Lung microvascular endothelial cell (primary cell): Measurements from ENCODE around the gene TRIM7. TPM values are rescaled to one million over a fixed set of nuclear protein-coding genes. Genes with fewer than 3 reads are reported as not detected.
"Not testable (repeated sequence)": the region's sequence is repeated elsewhere in the genome, so short reads cannot be mapped to it uniquely, and the experiment has no call there.

Experiments used
- DNase-seq, 2 donors: peaks; one replicate each; pipeline versions ENCODE4 v3.0.0 to v3.0.0-alpha.2; 2010; ENCODE audit warnings: low read depth in 2 of 2
- total RNA-seq: library from RNA; depleted of rRNA; stranded (reverse); fragments of >200 nt; gene quantifications from 2 replicates; pipeline ENCODE4 v1.2.1, GENCODE V29; 2014

The TRIM7 gene
- total RNA-seq, 1 donor from 2014 or later = 0.99 TPM

GRCh38 chr5:181152406-181152805 lies 52.6 kb downstream of the TRIM7 start:
- peak; percentile 62 to 85 for DNase-seq

DNA sequence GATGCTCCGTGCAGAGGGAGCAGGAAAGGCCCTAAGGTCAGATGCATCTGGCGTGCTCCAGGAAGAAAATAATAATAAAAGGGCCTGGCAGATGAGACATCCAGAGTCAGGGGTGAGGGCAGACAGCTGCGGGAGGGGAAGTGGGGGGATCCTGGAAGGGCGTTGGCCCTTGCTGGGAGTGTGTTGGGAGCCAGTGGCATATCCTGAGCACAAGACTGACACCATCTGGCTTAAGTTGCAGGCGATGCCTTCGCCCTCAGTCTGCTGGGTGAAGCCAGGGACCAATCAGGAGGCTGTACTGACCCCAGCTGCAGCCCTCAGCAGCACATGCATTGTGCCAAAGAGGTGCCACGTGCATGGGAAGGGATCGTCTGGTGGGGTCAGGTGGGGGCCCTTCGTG lies 53.9 kb downstream of the TRIM7 start:
- DNase-seq = no peak

- no peak for DNase-seq
These were observed 54.9 kb downstream of the TRIM7 start for GRCh38 chr5:181149806-181150733.

GRCh38 chr5:181149355-181149754 lies 55.6 kb downstream of the TRIM7 start:
- DNase-seq = no peak

GRCh38 chr5:181146927-181147636 lies 57.9 kb downstream of the TRIM7 start, which contains the start of gene OR2V2:
Gene OR2V2, plus strand, starts transcription at chr5:181147586. Its CDS starts 7,357 bp downstream, at chr5:181154943.
- not testable (repeated sequence) for DNase-seq

DNA sequence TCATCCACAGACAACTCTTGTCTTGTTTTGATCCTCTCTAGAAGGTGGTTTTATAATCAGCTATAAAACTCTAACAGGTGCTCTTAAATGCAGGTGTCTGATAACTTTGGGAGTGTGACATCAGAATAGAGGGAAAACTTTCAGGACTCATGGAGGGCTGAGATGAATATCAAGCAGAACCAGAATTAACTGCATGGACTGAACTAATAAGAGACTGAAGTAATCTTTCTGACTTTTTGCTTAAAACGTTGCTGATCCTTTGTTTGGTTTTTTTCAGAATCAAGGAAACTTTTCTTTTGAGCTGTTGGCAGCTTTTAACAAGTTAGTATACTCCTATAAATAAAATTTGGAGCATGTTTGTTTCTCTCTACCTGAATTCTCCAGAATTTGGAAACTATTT lies 59.9 kb downstream of the TRIM7 start:
- DNase-seq = no peak

Other genes starting within 250 kb of the TRIM7 start
- not detected in 2 replicates for gene BTNL3, start 216.3 kb downstream of the TRIM7 start, total RNA-seq
- under 0.01 TPM in 2 replicates for gene BTNL9, start 164.9 kb downstream of the TRIM7 start, total RNA-seq
- gene OR2V1, start 74.0 kb downstream of the TRIM7 start, total RNA-seq = not detected in 2 replicates
- gene OR2V2, start 57.6 kb downstream of the TRIM7 start, total RNA-seq = not detected in 2 replicates
- 6.1 and 10.3 TPM in 2 replicates for gene TRIM41, start 18.1 kb upstream of the TRIM7 start, total RNA-seq
- gene RACK1, start 38.7 kb upstream of the TRIM7 start, total RNA-seq = 4,616 and 5,265 TPM in 2 replicates
- gene TRIM52, start 55.9 kb upstream of the TRIM7 start, total RNA-seq = 2.8 and 7.3 TPM in 2 replicates
- not detected in 2 replicates for gene OR4F3, start 162.1 kb upstream of the TRIM7 start, total RNA-seq